Peyer's patch (tissue), 4 donors: ENCODE measurements around the gene ZNF577.

Source experiments
- POLR2A ChIP-seq, 2 donors: fragments of 450-650 bp; IDR thresholded peaks; one replicate each; pipeline ENCODE4 v1.5.1; 2017; ENCODE audit warnings: antibody characterized with exemption in 2 of 2, mild to moderate bottlenecking in 2 of 2, moderate library complexity in 2 of 2
- TF ChIP-seq, protein P1 (sequence below), 6 experiments: fragments of 450-650 bp in 4 of 6; fragments of 200-600 bp in 2 of 6; sonication (generic) in 1 of 6; IDR thresholded peaks; one replicate each; pipeline ENCODE4 v1.5.1; 2017 to 2019; ENCODE audit warnings: antibody characterized with exemption in 6 of 6, mild to moderate bottlenecking in 3 of 6, moderate library complexity in 1 of 6

DNA sequence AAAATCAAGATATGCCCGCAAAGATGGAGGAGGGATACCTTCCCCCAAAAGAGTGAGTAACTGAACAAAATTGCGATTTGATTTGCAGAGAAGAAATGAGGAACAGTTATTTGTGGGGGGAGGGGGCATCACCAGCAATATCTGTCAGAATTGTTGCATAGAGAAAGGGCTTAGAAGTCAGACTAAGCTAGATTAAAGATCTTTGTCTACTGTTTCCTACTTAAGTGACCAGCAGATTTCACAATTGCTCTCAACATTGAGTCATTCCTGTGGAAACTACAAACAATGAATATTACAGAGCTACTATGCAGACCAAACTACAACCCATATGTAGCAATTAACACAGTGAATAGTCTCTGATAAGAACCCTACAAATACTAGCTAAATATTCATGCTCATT lies 65.4 kb downstream of the ZNF577 start:
- TF ChIP-seq, protein P1, sequence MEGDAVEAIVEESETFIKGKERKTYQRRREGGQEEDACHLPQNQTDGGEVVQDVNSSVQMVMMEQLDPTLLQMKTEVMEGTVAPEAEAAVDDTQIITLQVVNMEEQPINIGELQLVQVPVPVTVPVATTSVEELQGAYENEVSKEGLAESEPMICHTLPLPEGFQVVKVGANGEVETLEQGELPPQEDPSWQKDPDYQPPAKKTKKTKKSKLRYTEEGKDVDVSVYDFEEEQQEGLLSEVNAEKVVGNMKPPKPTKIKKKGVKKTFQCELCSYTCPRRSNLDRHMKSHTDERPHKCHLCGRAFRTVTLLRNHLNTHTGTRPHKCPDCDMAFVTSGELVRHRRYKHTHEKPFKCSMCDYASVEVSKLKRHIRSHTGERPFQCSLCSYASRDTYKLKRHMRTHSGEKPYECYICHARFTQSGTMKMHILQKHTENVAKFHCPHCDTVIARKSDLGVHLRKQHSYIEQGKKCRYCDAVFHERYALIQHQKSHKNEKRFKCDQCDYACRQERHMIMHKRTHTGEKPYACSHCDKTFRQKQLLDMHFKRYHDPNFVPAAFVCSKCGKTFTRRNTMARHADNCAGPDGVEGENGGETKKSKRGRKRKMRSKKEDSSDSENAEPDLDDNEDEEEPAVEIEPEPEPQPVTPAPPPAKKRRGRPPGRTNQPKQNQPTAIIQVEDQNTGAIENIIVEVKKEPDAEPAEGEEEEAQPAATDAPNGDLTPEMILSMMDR (IDR thresholded peaks at IDR 0.05): no peak
- no peak for TF ChIP-seq POLR2A (IDR thresholded peaks at IDR 0.05)
